ENCODE data around the gene EZH2. TPM values are rescaled to one million over a fixed set of nuclear protein-coding genes. Genes with fewer than 3 reads are reported as not detected.

The EZH2 gene
- total and polyA plus RNA-seq, 4 donors: 2.0 to 21.3 (median 2.5) TPM

DNA sequence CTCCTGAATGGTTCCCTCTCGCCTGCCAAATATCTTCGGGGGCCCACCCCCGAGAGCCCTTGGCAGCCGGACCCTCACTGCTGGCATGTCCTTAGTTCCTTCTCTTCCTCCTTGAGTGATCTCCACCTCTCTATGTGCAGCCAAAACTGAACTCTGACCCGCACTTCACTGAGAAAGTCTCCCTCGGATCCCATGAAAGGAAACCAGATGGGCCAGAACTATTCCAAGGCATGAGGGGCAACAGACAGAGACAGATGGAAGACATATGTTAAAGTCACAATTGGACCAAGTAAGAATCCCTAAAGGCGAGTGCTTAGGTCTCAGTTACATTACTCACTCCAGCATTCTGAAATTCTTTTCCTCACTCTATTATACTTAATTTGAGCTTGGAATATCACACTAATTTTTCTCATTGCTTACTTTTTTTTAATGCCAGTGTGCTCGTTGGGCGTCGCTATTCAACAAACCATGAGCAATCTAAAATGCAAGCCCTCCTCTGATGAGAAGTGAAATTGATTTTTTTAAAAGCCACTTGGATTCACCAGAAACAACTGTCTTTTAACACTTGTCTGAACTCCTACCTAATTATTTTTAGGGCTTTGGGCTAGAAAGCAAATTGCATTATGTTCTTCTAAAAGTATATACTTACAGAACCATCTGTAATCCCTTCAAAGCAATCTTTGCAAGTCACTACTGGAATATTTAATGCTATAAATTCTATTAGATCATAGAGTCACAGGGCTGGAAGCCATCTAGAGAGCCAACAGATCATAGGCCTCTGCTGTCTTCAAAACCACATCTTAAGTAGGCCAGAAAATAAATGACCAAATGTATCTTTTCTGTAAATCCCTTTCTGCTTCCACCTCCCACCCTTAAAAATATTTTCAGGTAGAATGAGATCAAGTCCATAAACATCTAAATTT lies 43.3 kb upstream of the EZH2 start:
- WGBS: 91% methylated on average over 10 of the region's 10 CpGs
- DNase-seq (ENCODE audit: low spot score): no peak
- H3K27me3 ChIP-seq (ENCODE audit: control insufficient read depth in 4 of 4, insufficient read depth in 4 of 4, low read length in 3 of 4): no peaks in the 10 kb centered on the region
- H3K9ac ChIP-seq (ENCODE audit: low read depth in 1 of 2, low read length in 2 of 2): no peak overlapping the region
- no peaks in the 10 kb centered on the region for H3K9me3 ChIP-seq (ENCODE audit: control insufficient read depth in 4 of 4, low read length in 3 of 4)
- no peak overlapping the region for H3K27ac ChIP-seq (ENCODE audit: low read depth in 1 of 2, low read length in 2 of 2)
- H3K4me1 ChIP-seq (ENCODE audit: control insufficient read depth in 4 of 4, insufficient read depth in 4 of 4, low read length in 3 of 4): no peaks in the 10 kb centered on the region
- no peak overlapping the region for H3K4me3 ChIP-seq (ENCODE audit: low read depth in 1 of 3, low read length in 3 of 3)
- TF ChIP-seq, protein P1, sequence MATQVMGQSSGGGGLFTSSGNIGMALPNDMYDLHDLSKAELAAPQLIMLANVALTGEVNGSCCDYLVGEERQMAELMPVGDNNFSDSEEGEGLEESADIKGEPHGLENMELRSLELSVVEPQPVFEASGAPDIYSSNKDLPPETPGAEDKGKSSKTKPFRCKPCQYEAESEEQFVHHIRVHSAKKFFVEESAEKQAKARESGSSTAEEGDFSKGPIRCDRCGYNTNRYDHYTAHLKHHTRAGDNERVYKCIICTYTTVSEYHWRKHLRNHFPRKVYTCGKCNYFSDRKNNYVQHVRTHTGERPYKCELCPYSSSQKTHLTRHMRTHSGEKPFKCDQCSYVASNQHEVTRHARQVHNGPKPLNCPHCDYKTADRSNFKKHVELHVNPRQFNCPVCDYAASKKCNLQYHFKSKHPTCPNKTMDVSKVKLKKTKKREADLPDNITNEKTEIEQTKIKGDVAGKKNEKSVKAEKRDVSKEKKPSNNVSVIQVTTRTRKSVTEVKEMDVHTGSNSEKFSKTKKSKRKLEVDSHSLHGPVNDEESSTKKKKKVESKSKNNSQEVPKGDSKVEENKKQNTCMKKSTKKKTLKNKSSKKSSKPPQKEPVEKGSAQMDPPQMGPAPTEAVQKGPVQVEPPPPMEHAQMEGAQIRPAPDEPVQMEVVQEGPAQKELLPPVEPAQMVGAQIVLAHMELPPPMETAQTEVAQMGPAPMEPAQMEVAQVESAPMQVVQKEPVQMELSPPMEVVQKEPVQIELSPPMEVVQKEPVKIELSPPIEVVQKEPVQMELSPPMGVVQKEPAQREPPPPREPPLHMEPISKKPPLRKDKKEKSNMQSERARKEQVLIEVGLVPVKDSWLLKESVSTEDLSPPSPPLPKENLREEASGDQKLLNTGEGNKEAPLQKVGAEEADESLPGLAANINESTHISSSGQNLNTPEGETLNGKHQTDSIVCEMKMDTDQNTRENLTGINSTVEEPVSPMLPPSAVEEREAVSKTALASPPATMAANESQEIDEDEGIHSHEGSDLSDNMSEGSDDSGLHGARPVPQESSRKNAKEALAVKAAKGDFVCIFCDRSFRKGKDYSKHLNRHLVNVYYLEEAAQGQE (IDR thresholded peaks at IDR 0.05): no peak
- TF ChIP-seq, protein P2, sequence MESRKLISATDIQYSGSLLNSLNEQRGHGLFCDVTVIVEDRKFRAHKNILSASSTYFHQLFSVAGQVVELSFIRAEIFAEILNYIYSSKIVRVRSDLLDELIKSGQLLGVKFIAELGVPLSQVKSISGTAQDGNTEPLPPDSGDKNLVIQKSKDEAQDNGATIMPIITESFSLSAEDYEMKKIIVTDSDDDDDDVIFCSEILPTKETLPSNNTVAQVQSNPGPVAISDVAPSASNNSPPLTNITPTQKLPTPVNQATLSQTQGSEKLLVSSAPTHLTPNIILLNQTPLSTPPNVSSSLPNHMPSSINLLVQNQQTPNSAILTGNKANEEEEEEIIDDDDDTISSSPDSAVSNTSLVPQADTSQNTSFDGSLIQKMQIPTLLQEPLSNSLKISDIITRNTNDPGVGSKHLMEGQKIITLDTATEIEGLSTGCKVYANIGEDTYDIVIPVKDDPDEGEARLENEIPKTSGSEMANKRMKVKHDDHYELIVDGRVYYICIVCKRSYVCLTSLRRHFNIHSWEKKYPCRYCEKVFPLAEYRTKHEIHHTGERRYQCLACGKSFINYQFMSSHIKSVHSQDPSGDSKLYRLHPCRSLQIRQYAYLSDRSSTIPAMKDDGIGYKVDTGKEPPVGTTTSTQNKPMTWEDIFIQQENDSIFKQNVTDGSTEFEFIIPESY (IDR thresholded peaks at IDR 0.05): no peak
- no peak for TF ChIP-seq EGR1 (IDR thresholded peaks at IDR 0.05; ENCODE audit: low read depth in 2 of 2)
- no peak for TF ChIP-seq FOXA2 (IDR thresholded peaks at IDR 0.05)
- TF ChIP-seq, protein P3, sequence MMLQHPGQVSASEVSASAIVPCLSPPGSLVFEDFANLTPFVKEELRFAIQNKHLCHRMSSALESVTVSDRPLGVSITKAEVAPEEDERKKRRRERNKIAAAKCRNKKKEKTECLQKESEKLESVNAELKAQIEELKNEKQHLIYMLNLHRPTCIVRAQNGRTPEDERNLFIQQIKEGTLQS (IDR thresholded peaks at IDR 0.05): no peak
- TF ChIP-seq, protein P4, sequence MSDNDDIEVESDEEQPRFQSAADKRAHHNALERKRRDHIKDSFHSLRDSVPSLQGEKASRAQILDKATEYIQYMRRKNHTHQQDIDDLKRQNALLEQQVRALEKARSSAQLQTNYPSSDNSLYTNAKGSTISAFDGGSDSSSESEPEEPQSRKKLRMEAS (IDR thresholded peaks at IDR 0.05): no peak
- no peak for TF ChIP-seq RXRA (IDR thresholded peaks at IDR 0.05)
- TF ChIP-seq FOXA1 (IDR thresholded peaks at IDR 0.05): no peak
- no peak for TF ChIP-seq RAD21 (IDR thresholded peaks at IDR 0.05)
- no peak for TF ChIP-seq YY1 (IDR thresholded peaks at IDR 0.05)
- no peak for TF ChIP-seq HNF4G (IDR thresholded peaks at IDR 0.05)
- TF ChIP-seq, protein P5, sequence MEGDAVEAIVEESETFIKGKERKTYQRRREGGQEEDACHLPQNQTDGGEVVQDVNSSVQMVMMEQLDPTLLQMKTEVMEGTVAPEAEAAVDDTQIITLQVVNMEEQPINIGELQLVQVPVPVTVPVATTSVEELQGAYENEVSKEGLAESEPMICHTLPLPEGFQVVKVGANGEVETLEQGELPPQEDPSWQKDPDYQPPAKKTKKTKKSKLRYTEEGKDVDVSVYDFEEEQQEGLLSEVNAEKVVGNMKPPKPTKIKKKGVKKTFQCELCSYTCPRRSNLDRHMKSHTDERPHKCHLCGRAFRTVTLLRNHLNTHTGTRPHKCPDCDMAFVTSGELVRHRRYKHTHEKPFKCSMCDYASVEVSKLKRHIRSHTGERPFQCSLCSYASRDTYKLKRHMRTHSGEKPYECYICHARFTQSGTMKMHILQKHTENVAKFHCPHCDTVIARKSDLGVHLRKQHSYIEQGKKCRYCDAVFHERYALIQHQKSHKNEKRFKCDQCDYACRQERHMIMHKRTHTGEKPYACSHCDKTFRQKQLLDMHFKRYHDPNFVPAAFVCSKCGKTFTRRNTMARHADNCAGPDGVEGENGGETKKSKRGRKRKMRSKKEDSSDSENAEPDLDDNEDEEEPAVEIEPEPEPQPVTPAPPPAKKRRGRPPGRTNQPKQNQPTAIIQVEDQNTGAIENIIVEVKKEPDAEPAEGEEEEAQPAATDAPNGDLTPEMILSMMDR (IDR thresholded peaks at IDR 0.05; ENCODE audit: low read depth, low read length, missing input control): no peak
- no peak for TF ChIP-seq TAF1 (conservative IDR thresholded peaks at IDR 0.05)
- H3K36me3 ChIP-seq (ENCODE audit: control insufficient read depth in 4 of 4, insufficient read depth in 3 of 4, low read depth in 1 of 4, low read length in 3 of 4): no peaks in the 10 kb centered on the region

DNA sequence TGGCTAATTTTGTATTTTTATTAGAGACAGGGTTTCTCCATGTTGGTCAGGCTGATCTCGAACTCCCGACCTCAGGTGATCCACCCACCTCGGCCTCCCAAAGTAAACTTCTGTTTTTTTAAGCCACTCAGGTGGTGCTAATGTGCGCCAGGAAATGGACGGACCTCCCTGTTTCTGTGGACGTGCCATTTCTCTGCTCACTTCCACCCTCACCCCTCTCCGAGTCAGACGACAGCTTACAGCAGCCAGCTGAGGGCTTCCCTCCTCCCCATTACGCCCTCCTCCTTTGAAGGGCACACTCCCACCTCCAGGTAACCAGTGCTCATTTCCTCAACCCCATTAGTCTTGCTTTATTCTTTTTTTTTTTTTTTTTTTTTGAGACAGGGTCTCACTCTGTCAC lies 41.7 kb upstream of the EZH2 start:
- H3K9ac ChIP-seq (ENCODE audit: low read depth in 1 of 2, low read length in 2 of 2): no peak overlapping the region
- H3K9me3 ChIP-seq (ENCODE audit: control insufficient read depth in 4 of 4, low read length in 3 of 4): no peaks in the 10 kb centered on the region
- H3K36me3 ChIP-seq (ENCODE audit: control insufficient read depth in 4 of 4, insufficient read depth in 3 of 4, low read depth in 1 of 4, low read length in 3 of 4): no peaks in the 10 kb centered on the region
- no peak overlapping the region for H3K27ac ChIP-seq (ENCODE audit: low read depth in 1 of 2, low read length in 2 of 2)
- DNase-seq (ENCODE audit: low spot score): no peak
- no peaks in the 10 kb centered on the region for H3K27me3 ChIP-seq (ENCODE audit: control insufficient read depth in 4 of 4, insufficient read depth in 4 of 4, low read length in 3 of 4)
- WGBS: 91% methylated on average over 9 of the region's 9 CpGs
- no peak overlapping the region for H3K4me3 ChIP-seq (ENCODE audit: low read depth in 1 of 3, low read length in 3 of 3)
- H3K4me1 ChIP-seq (ENCODE audit: control insufficient read depth in 4 of 4, insufficient read depth in 4 of 4, low read length in 3 of 4): no peaks in the 10 kb centered on the region
- TF ChIP-seq SP1 (IDR thresholded peaks at IDR 0.05) (no peak), FOXA2 (IDR thresholded peaks at IDR 0.05) (no peak), TAF1 (conservative IDR thresholded peaks at IDR 0.05) (no peak), YY1 (IDR thresholded peaks at IDR 0.05) (no peak), HNF4A (conservative IDR thresholded peaks at IDR 0.05) (no peak), HNF4G (IDR thresholded peaks at IDR 0.05) (no peak), NR2F2 (IDR thresholded peaks at IDR 0.05) (no peak), JUND (IDR thresholded peaks at IDR 0.05) (no peak)
- TF ChIP-seq, protein P2 (IDR thresholded peaks at IDR 0.05): no peak
- TF ChIP-seq, protein P1 (IDR thresholded peaks at IDR 0.05): no peak

Measured in liver (tissue), 9 donors.